Neutrophil (primary cell): ENCODE results near the gene PRDM15.

ENCODE experiments used
- H3K27ac ChIP-seq: fragments of 200-600 bp; sonication (generic); 2 replicates; pipeline ENCODE4 v1.5.1; 2016; ENCODE audit warnings: mild to moderate bottlenecking, moderate library complexity
- H3K27me3 ChIP-seq: fragments of 200-600 bp; sonication (generic); 2 replicates; pipeline ENCODE4 v1.6.0; 2016; ENCODE audit warnings: mild to moderate bottlenecking
- H3K36me3 ChIP-seq: fragments of 200-600 bp; sonication (generic); 2 replicates; pipeline ENCODE4 v1.5.1; 2017
- H3K4me1 ChIP-seq, 2 experiments: fragments of 200-600 bp in 1 of 2; sonication (generic) in 1 of 2; 1 replicate in 1 of 2; 2 replicates in 1 of 2; pipeline versions ENCODE4 v1.5.1 to v1.6.1; 2013 to 2016; ENCODE audit warnings: low read depth in 1 of 2, low read length in 1 of 2, mild to moderate bottlenecking in 1 of 2, moderate library complexity in 1 of 2; ENCODE audit not compliant: control insufficient read depth in 1 of 2, insufficient read depth in 1 of 2
- H3K4me3 ChIP-seq, 2 experiments: fragments of 200-600 bp in 1 of 2; sonication (generic) in 1 of 2; 1 replicate in 1 of 2; 2 replicates in 1 of 2; pipeline ENCODE4 v1.5.1; 2013 to 2016; ENCODE audit warnings: low read depth in 1 of 2, low read length in 1 of 2, mild to moderate bottlenecking in 1 of 2, moderate library complexity in 1 of 2
- H3K9me3 ChIP-seq: fragments of 200-600 bp; sonication (generic); 2 replicates; pipeline ENCODE4 v1.5.1; 2016
- TF ChIP-seq, protein P1 (sequence below): fragments of 200-600 bp; sonication (generic); IDR thresholded peaks from 2 replicates; pipeline ENCODE4 v1.5.1; 2016; ENCODE audit warnings: antibody characterized with exemption

Gene PRDM15

DNA sequence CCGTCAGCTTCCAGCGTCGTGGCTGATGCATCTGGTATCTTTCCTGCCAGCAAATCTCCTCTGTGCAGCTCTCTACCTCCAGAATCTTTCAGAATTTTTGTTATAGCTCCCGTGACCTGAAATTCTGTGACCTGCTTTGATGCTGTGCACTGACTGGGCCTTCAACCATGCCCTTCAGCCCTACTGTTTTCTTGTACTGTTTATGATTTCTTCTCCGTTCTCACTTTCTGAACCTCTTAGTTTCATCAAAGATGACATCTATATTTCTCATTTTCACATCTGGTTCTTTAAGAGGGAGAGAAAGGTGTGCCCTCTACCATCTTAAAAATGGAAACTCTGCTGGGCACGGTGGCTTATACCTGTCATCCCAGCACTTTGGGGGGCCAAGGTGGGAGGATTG is 5.7 kb downstream of the PRDM15 start:
- H3K36me3 ChIP-seq: no peaks in the 10 kb centered on the region
- H3K9me3 ChIP-seq: no peaks in the 10 kb centered on the region

GRCh38 chr21:41873005-41873404 is 6.1 kb downstream of the PRDM15 start:
- H3K27me3 ChIP-seq: peaks cover 8% of the 10 kb centered on the region
- no peaks in the 10 kb centered on the region for H3K9me3 ChIP-seq
- H3K36me3 ChIP-seq: no peaks in the 10 kb centered on the region
- peaks cover 3 to 5% of the 10 kb centered on the region in 2 experiments for H3K4me1 ChIP-seq
- TF ChIP-seq, protein P1, sequence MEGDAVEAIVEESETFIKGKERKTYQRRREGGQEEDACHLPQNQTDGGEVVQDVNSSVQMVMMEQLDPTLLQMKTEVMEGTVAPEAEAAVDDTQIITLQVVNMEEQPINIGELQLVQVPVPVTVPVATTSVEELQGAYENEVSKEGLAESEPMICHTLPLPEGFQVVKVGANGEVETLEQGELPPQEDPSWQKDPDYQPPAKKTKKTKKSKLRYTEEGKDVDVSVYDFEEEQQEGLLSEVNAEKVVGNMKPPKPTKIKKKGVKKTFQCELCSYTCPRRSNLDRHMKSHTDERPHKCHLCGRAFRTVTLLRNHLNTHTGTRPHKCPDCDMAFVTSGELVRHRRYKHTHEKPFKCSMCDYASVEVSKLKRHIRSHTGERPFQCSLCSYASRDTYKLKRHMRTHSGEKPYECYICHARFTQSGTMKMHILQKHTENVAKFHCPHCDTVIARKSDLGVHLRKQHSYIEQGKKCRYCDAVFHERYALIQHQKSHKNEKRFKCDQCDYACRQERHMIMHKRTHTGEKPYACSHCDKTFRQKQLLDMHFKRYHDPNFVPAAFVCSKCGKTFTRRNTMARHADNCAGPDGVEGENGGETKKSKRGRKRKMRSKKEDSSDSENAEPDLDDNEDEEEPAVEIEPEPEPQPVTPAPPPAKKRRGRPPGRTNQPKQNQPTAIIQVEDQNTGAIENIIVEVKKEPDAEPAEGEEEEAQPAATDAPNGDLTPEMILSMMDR: no peak
- H3K27ac ChIP-seq: no peak overlapping the region
- no peak overlapping the region for H3K4me3 ChIP-seq

More for the DNA sequence above, 5.7 kb downstream of the PRDM15 start:
- Histone ChIP-seq H3K27ac (no peak overlapping the region), H3K4me1 (peaks cover 7 to 9% of the 10 kb centered on the region in 2 experiments), H3K4me3 (no peak overlapping the region), H3K27me3 (peaks cover 13% of the 10 kb centered on the region)
- TF ChIP-seq, protein P1: no peak

- TF ChIP-seq, protein P1: no peak
- no peaks in the 10 kb centered on the region for H3K9me3 ChIP-seq
- no peak overlapping the region for H3K4me3 ChIP-seq
- H3K36me3 ChIP-seq: no peaks in the 10 kb centered on the region
- H3K27me3 ChIP-seq: no peaks in the 10 kb centered on the region
- H3K27ac ChIP-seq: no peak overlapping the region
- no peaks in the 10 kb centered on the region for H3K4me1 ChIP-seq
These were observed 7.7 kb downstream of the PRDM15 start for GRCh38 chr21:41871293-41872030.

DNA sequence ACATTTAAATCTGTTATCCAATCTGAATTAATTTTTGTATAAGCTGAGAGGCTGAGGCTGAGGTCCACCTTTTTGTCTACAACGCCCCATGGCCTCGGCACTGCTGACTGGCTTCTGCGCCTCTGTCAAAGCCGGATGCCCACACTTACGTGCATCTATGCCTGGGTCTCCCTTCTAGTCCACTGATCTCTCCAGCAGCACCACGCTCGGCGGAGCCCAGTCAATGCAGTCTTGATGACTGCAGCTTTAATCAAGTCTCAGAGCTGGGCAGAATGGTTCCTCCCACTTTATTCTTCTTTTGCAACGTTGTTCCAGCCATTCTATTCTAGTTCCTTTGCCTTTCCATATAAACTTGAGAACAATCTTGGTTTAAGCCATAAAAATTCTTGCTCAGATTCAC is 9.4 kb downstream of the PRDM15 start:
- no peak overlapping the region for H3K27ac ChIP-seq
- TF ChIP-seq, protein P1: no peak
- no peak overlapping the region for H3K4me3 ChIP-seq
- no peaks in the 10 kb centered on the region for H3K27me3 ChIP-seq
- no peaks in the 10 kb centered on the region for H3K9me3 ChIP-seq
- H3K4me1 ChIP-seq: no peaks in the 10 kb centered on the region
- H3K36me3 ChIP-seq: no peaks in the 10 kb centered on the region

GRCh38 chr21:41868062-41868710 is 11.0 kb downstream of the PRDM15 start:
- TF ChIP-seq, protein P1: no peak
- no peak overlapping the region for H3K4me3 ChIP-seq
- no peaks in the 10 kb centered on the region for H3K4me1 ChIP-seq

More at GRCh38 chr21:41868062-41868710, 11.0 kb downstream of the PRDM15 start:
- no peaks in the 10 kb centered on the region for H3K36me3 ChIP-seq
- no peak overlapping the region for H3K27ac ChIP-seq
- H3K27me3 ChIP-seq: no peaks in the 10 kb centered on the region
- no peaks in the 10 kb centered on the region for H3K9me3 ChIP-seq
